HuH-7 (cell line): ENCODE results near the gene BMERB1.

Experiments used
- DNase-seq: peaks from one replicate; pipeline ENCODE4 v3.0.0; 2011; ENCODE audit warnings: low spot score

Gene BMERB1

GRCh38 chr16:15616012-15616411, 181.6 kb downstream of the BMERB1 start:
- no peak for DNase-seq

GRCh38 chr16:15616475-15617165, 182.2 kb downstream of the BMERB1 start:
- no peak for DNase-seq

GRCh38 chr16:15617901-15618300, 183.5 kb downstream of the BMERB1 start:
- no peak for DNase-seq

- DNase-seq: no peak
Observed at GRCh38 chr16:15618392-15618791, 184.0 kb downstream of the BMERB1 start.

GRCh38 chr16:15620611-15621195, 186.3 kb downstream of the BMERB1 start:
- DNase-seq: no peak

GRCh38 chr16:15621456-15621855, 187.1 kb downstream of the BMERB1 start:
- no peak for DNase-seq

GRCh38 chr16:15621889-15622288, 187.5 kb downstream of the BMERB1 start:
- no peak for DNase-seq

GRCh38 chr16:15631730-15632409, 197.5 kb downstream of the BMERB1 start:
- no peak for DNase-seq

- DNase-seq: no peak
Observed at GRCh38 chr16:15635926-15636325, 201.5 kb downstream of the BMERB1 start.

GRCh38 chr16:15636392-15636873, 202.0 kb downstream of the BMERB1 start:
- DNase-seq: no peak
